ENCODE measurements around the gene CHI3L1.

The CHI3L1 gene

DNA sequence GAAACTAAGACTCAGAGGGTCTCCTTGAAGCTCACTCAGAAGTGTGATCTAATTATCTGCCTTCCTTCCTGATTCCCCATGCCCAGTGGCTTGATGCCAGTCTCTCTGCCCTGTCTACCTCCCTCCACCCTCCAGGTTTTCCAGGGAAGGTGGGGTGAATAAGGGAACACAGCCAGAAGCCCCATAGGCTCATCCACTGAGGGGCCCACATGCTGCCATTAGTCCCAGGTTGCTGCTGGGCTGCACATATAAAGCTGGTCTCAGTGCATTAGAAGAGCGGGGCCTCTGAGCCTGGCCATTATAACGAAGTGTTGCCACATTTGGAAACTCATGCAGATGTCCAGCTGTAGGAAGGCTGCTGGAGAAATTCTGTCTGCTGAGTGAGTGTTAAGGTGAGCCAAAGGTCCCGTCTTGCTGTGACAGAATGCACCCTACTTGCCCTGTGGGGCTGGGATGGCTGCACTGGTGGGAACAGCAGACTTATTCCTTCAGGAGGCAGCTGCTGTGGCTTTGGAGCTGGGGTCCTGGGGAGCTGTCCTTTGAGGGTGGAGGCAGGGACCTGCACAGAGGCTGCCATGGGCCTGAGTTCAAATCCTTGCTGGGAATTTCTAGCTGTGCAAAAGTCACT lies 56.0 kb downstream of the CHI3L1 start:
- Histone ChIP-seq H3K4me3 (ENCODE audit: low read depth, low read length) (no peak overlapping the region), H2AFZ (no peak overlapping the region), H3K4me2 (ENCODE audit: low read length) (peak overlapping the region; percentile 0), H3K4me1 (peaks cover 13% of the 10 kb centered on the region), H3K79me2 (no peaks in the 10 kb centered on the region), H3K36me3 (ENCODE audit: control insufficient read depth, insufficient read depth, low read length) (no peaks in the 10 kb centered on the region), H3K9me3 (ENCODE audit: control insufficient read depth, low read length) (no peaks in the 10 kb centered on the region), H3K9ac (no peak overlapping the region), H3K27me3 (ENCODE audit: control insufficient read depth, insufficient read depth, low read length) (no peaks in the 10 kb centered on the region), H3K27ac (no peak overlapping the region)
- TF ChIP-seq, protein P1, sequence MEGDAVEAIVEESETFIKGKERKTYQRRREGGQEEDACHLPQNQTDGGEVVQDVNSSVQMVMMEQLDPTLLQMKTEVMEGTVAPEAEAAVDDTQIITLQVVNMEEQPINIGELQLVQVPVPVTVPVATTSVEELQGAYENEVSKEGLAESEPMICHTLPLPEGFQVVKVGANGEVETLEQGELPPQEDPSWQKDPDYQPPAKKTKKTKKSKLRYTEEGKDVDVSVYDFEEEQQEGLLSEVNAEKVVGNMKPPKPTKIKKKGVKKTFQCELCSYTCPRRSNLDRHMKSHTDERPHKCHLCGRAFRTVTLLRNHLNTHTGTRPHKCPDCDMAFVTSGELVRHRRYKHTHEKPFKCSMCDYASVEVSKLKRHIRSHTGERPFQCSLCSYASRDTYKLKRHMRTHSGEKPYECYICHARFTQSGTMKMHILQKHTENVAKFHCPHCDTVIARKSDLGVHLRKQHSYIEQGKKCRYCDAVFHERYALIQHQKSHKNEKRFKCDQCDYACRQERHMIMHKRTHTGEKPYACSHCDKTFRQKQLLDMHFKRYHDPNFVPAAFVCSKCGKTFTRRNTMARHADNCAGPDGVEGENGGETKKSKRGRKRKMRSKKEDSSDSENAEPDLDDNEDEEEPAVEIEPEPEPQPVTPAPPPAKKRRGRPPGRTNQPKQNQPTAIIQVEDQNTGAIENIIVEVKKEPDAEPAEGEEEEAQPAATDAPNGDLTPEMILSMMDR (IDR thresholded peaks at IDR 0.05) = no peak

DNA sequence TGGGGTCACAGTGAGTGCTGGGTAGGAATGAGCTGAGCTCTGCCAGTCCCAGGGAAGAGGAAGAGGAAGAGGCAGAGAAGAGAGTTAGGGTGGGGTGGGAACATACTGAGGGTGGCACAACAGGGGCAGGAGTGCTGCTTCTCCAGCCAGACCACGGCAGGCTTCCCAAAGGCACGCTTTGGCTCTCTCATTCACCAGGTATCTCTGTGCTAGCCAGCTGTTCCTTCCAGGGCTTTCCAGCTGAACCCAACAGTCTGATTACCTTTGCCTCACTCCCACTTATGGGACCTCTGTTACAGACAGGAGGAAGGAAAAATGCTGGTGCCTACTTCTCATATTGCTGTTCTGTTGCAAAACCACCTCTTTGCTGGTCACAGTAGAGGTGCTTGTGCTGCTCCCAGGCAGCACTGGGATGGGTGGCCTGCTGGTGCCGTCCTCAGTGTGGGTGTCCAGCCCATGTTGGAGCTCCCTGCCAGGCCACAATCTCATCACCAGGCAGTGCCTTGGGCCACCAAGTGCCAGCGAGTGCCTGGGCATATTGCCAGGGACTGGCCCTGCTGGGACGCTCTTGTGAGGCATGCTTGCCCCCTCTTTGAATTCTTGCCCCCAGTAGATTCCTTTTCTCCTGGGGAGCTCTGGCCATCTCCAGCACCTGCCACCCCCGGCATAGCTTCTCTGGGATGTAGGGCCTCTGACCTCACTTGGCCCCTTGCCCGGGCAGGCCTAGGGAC lies 56.8 kb downstream of the CHI3L1 start:
- TF ChIP-seq, protein P1 (IDR thresholded peaks at IDR 0.05) = no peak
- H3K79me2 ChIP-seq = no peaks in the 10 kb centered on the region
- H2AFZ ChIP-seq = no peak overlapping the region
- H3K9ac ChIP-seq = no peak overlapping the region
- H3K4me3 ChIP-seq (ENCODE audit: low read depth, low read length) = no peak overlapping the region
- peak overlapping the region; percentile 26 for H3K4me2 ChIP-seq (ENCODE audit: low read length)
- H3K9me3 ChIP-seq (ENCODE audit: control insufficient read depth, low read length) = no peaks in the 10 kb centered on the region
- H3K27ac ChIP-seq = peak overlapping the region; percentile 3
- H3K4me1 ChIP-seq = peaks cover 13% of the 10 kb centered on the region
- no peaks in the 10 kb centered on the region for H3K27me3 ChIP-seq (ENCODE audit: control insufficient read depth, insufficient read depth, low read length)
- H3K36me3 ChIP-seq (ENCODE audit: control insufficient read depth, insufficient read depth, low read length) = no peaks in the 10 kb centered on the region
